ENCODE measurements around the gene LMNA.

The LMNA gene

GRCh38 chr1:156128654-156129597 lies 14.4 kb downstream of the LMNA start:
- Mint-ChIP-seq H3K4me1 (ENCODE audit: low read depth) (peaks cover 61% of the 10 kb centered on the region), H3K4me3 (peak overlapping the region; percentile 41), H3K27ac (peak overlapping the region; percentile 55), H3K27me3 (no peaks in the 10 kb centered on the region), H3K36me3 (ENCODE audit: low read depth) (peaks cover 61% of the 10 kb centered on the region), H3K9me3 (no peaks in the 10 kb centered on the region)
- no peak for DNase-seq

- Mint-ChIP-seq H3K27me3 (no peaks in the 10 kb centered on the region), H3K4me1 (ENCODE audit: low read depth) (peaks cover 51% of the 10 kb centered on the region), H3K9me3 (no peaks in the 10 kb centered on the region), H3K27ac (peak overlapping the region; percentile 26), H3K36me3 (ENCODE audit: low read depth) (peaks cover 65% of the 10 kb centered on the region), H3K4me3 (peak overlapping the region; percentile 6)
- DNase-seq = peak; percentile 89
These were observed 15.4 kb downstream of the LMNA start for GRCh38 chr1:156129687-156130577.

- no peaks in the 10 kb centered on the region for H3K27me3 Mint-ChIP-seq
- no peaks in the 10 kb centered on the region for H3K9me3 Mint-ChIP-seq
- H3K4me1 Mint-ChIP-seq (ENCODE audit: low read depth) = peaks cover 45% of the 10 kb centered on the region
- no peak for DNase-seq
- H3K27ac Mint-ChIP-seq = no peak overlapping the region
- H3K36me3 Mint-ChIP-seq (ENCODE audit: low read depth) = peaks cover 67% of the 10 kb centered on the region
- H3K4me3 Mint-ChIP-seq = no peak overlapping the region
These were observed 16.0 kb downstream of the LMNA start for GRCh38 chr1:156130578-156130942.

GRCh38 chr1:156134716-156135435 lies 20.4 kb downstream of the LMNA start:
- Mint-ChIP-seq H3K4me1 (ENCODE audit: low read depth) (peaks cover 5% of the 10 kb centered on the region), H3K27me3 (no peaks in the 10 kb centered on the region), H3K27ac (no peak overlapping the region)

GRCh38 chr1:156135930-156136871 lies 21.7 kb downstream of the LMNA start:
- no peak overlapping the region for H3K27ac Mint-ChIP-seq
- H3K4me1 Mint-ChIP-seq (ENCODE audit: low read depth) = no peaks in the 10 kb centered on the region
- H3K36me3 Mint-ChIP-seq (ENCODE audit: low read depth) = peaks cover 80% of the 10 kb centered on the region
- no peaks in the 10 kb centered on the region for H3K9me3 Mint-ChIP-seq
- no peak for DNase-seq
- no peaks in the 10 kb centered on the region for H3K27me3 Mint-ChIP-seq
- H3K4me3 Mint-ChIP-seq = no peak overlapping the region

More at GRCh38 chr1:156134716-156135435, 20.4 kb downstream of the LMNA start:
- H3K36me3 Mint-ChIP-seq (ENCODE audit: low read depth) = peaks cover 82% of the 10 kb centered on the region
- no peaks in the 10 kb centered on the region for H3K9me3 Mint-ChIP-seq
- no peak overlapping the region for H3K4me3 Mint-ChIP-seq
- DNase-seq = no peak

- Mint-ChIP-seq H3K27ac (no peak overlapping the region), H3K27me3 (no peaks in the 10 kb centered on the region), H3K36me3 (ENCODE audit: low read depth) (peaks cover 75% of the 10 kb centered on the region), H3K4me3 (no peak overlapping the region), H3K4me1 (ENCODE audit: low read depth) (no peaks in the 10 kb centered on the region), H3K9me3 (no peaks in the 10 kb centered on the region)
- DNase-seq = no peak
These were observed 22.5 kb downstream of the LMNA start for GRCh38 chr1:156136970-156137483.

- Mint-ChIP-seq H3K27ac (no peak overlapping the region), H3K36me3 (ENCODE audit: low read depth) (peaks cover 68% of the 10 kb centered on the region), H3K4me3 (no peak overlapping the region), H3K4me1 (ENCODE audit: low read depth) (no peaks in the 10 kb centered on the region), H3K9me3 (no peaks in the 10 kb centered on the region), H3K27me3 (no peaks in the 10 kb centered on the region)
- DNase-seq = no peak
These were observed 24.0 kb downstream of the LMNA start for GRCh38 chr1:156138458-156138867.

GRCh38 chr1:156140879-156141707 lies 26.6 kb downstream of the LMNA start:
- Mint-ChIP-seq H3K27ac (peak overlapping the region; percentile 33), H3K4me3 (no peak overlapping the region), H3K27me3 (no peaks in the 10 kb centered on the region), H3K9me3 (no peaks in the 10 kb centered on the region), H3K36me3 (ENCODE audit: low read depth) (peaks cover 43% of the 10 kb centered on the region), H3K4me1 (ENCODE audit: low read depth) (peaks cover 7% of the 10 kb centered on the region)
- DNase-seq = peak; percentile 72

GRCh38 chr1:156143765-156144489 lies 29.4 kb downstream of the LMNA start:
- no peak for DNase-seq
- H3K4me1 Mint-ChIP-seq (ENCODE audit: low read depth) = peaks cover 30% of the 10 kb centered on the region
- no peaks in the 10 kb centered on the region for H3K9me3 Mint-ChIP-seq
- no peak overlapping the region for H3K4me3 Mint-ChIP-seq
- no peaks in the 10 kb centered on the region for H3K27me3 Mint-ChIP-seq
- peak overlapping the region; percentile 8 for H3K27ac Mint-ChIP-seq
- H3K36me3 Mint-ChIP-seq (ENCODE audit: low read depth) = peaks cover 17% of the 10 kb centered on the region

GRCh38 chr1:156144742-156145141 lies 30.2 kb downstream of the LMNA start:
- H3K9me3 Mint-ChIP-seq = no peaks in the 10 kb centered on the region
- H3K27ac Mint-ChIP-seq = no peak overlapping the region
- H3K27me3 Mint-ChIP-seq = no peaks in the 10 kb centered on the region
- no peak overlapping the region for H3K4me3 Mint-ChIP-seq
- DNase-seq = no peak
- H3K36me3 Mint-ChIP-seq (ENCODE audit: low read depth) = peaks cover 11% of the 10 kb centered on the region
- peaks cover 36% of the 10 kb centered on the region for H3K4me1 Mint-ChIP-seq (ENCODE audit: low read depth)

- H3K9me3 Mint-ChIP-seq = no peaks in the 10 kb centered on the region
- H3K4me1 Mint-ChIP-seq (ENCODE audit: low read depth) = peaks cover 44% of the 10 kb centered on the region
- H3K27me3 Mint-ChIP-seq = no peaks in the 10 kb centered on the region
- no peak overlapping the region for H3K4me3 Mint-ChIP-seq
- H3K27ac Mint-ChIP-seq = peak overlapping the region; percentile 92
- DNase-seq = no peak
- peaks cover 4% of the 10 kb centered on the region for H3K36me3 Mint-ChIP-seq (ENCODE audit: low read depth)
These were observed 31.1 kb downstream of the LMNA start for GRCh38 chr1:156145650-156146019.

GRCh38 chr1:156146020-156146768 lies 31.7 kb downstream of the LMNA start:
- H3K9me3 Mint-ChIP-seq = no peaks in the 10 kb centered on the region
- H3K4me3 Mint-ChIP-seq = peak overlapping the region; percentile 57
- H3K36me3 Mint-ChIP-seq (ENCODE audit: low read depth) = no peaks in the 10 kb centered on the region
- peak; percentile 65 for DNase-seq
- H3K27me3 Mint-ChIP-seq = no peaks in the 10 kb centered on the region
- peak overlapping the region; percentile 92 for H3K27ac Mint-ChIP-seq
- peaks cover 49% of the 10 kb centered on the region for H3K4me1 Mint-ChIP-seq (ENCODE audit: low read depth)

All from activated T-cell treated with anti-CD3 and anti-CD28 coated beads, Interleukin-2, amount 50 U/mL, for 24 hours (primary cell).